Suprapubic skin (tissue), 4 donors: Measurements from ENCODE around the gene NUP62. TPM values are rescaled to one million over a fixed set of nuclear protein-coding genes. Genes with fewer than 3 reads are reported as not detected.

Source experiments
- DNase-seq, 2 donors: peaks; one replicate each; pipeline ENCODE4 v3.0.0-alpha.2; 2019; ENCODE audit warnings: low spot score in 2 of 2
- H3K27ac ChIP-seq: fragments of 200-600 bp; sonication (generic); one replicate; pipeline ENCODE4 v1.5.1; 2019
- H3K27me3 ChIP-seq: fragments of 200-600 bp; sonication (generic); one replicate; pipeline ENCODE4 v1.5.1; 2019
- H3K36me3 ChIP-seq: fragments of 200-600 bp; sonication (generic); one replicate; pipeline ENCODE4 v1.5.1; 2019
- H3K4me1 ChIP-seq: fragments of 200-600 bp; sonication (generic); one replicate; pipeline ENCODE4 v1.5.1; 2019
- H3K4me3 ChIP-seq: fragments of 200-600 bp; sonication (generic); one replicate; pipeline ENCODE4 v1.5.1; 2019; ENCODE audit warnings: mild to moderate bottlenecking
- H3K9me3 ChIP-seq: fragments of 200-600 bp; sonication (generic); one replicate; pipeline ENCODE4 v1.5.1; 2019
- CTCF ChIP-seq, 2 donors: fragments of 200-600 bp in 1 of 2; fragments of 450-650 bp in 1 of 2; sonication (generic) in 1 of 2; IDR thresholded peaks; one replicate each; pipeline ENCODE4 v1.5.1; 2016 to 2019; ENCODE audit warnings: antibody characterized with exemption in 2 of 2, mild to moderate bottlenecking in 1 of 2, moderate library complexity in 1 of 2
- EP300 ChIP-seq: sonication (generic); formaldehyde crosslinking; IDR thresholded peaks from one replicate; pipeline ENCODE4 v1.6.1; 2017; ENCODE audit warnings: antibody characterized with exemption
- POLR2A ChIP-seq, 2 donors: fragments of 450-650 bp; IDR thresholded peaks; one replicate each; pipeline ENCODE4 v1.6.1; 2017; ENCODE audit warnings: antibody characterized with exemption in 2 of 2, mild to moderate bottlenecking in 2 of 2, moderate library complexity in 2 of 2
- POLR2AphosphoS5 ChIP-seq, 3 donors: sonication (generic); formaldehyde crosslinking; IDR thresholded peaks; one replicate each; pipeline ENCODE4 v1.6.1; 2017; ENCODE audit warnings: antibody characterized with exemption in 3 of 3
- WGBS: methylation state at CpG from one replicate; pipeline ENCODE4 v1.1.5; 2018; 5-methylcytosine and 5-hydroxymethylcytosine counted together
- total RNA-seq, 4 donors: library from RNA; depleted of rRNA; stranded (reverse); fragments of >200 nt; gene quantifications; one replicate each; pipeline ENCODE4 v1.1.0, GENCODE V29; 2016

Gene NUP62
- total RNA-seq, 4 donors from 2014 or later, result 40.3 to 46.2 (median 44.6) TPM

GRCh38 chr19:49932041-49932451, 2.7 kb upstream of the NUP62 start:
- H3K4me3 ChIP-seq, result no peak overlapping the region
- H3K27me3 ChIP-seq, result no peaks in the 10 kb centered on the region
- H3K9me3 ChIP-seq, result no peaks in the 10 kb centered on the region
- WGBS, result 92% methylated on average over 5 of the region's 5 CpGs
- DNase-seq, result no peak
- peaks cover 28% of the 10 kb centered on the region for H3K4me1 ChIP-seq
- TF ChIP-seq EP300 (no peak), POLR2A (IDR thresholded peaks at IDR 0.05) (no peak), POLR2AphosphoS5 (IDR thresholded peaks at IDR 0.05) (no peak)
- H3K36me3 ChIP-seq, result peaks cover 8% of the 10 kb centered on the region
- no peak overlapping the region for H3K27ac ChIP-seq

- H3K4me3 ChIP-seq, result no peak overlapping the region
- peaks cover 8% of the 10 kb centered on the region for H3K36me3 ChIP-seq
- DNase-seq, result no peak
- H3K27ac ChIP-seq, result no peak overlapping the region
- WGBS, result 90% methylated on average over 7 of the region's 7 CpGs
- no peaks in the 10 kb centered on the region for H3K27me3 ChIP-seq
- peaks cover 28% of the 10 kb centered on the region for H3K4me1 ChIP-seq
- H3K9me3 ChIP-seq, result no peaks in the 10 kb centered on the region
- TF ChIP-seq EP300 (no peak), POLR2AphosphoS5 (IDR thresholded peaks at IDR 0.05) (no peak), POLR2A (IDR thresholded peaks at IDR 0.05) (no peak), CTCF (IDR thresholded peaks at IDR 0.05) (no peak)
Measured at GRCh38 chr19:49931293-49932040, 2.2 kb upstream of the NUP62 start.

- no peak for DNase-seq
- H3K4me3 ChIP-seq, result peak overlapping the region; percentile 66
- H3K27ac ChIP-seq, result peak overlapping the region; percentile 96
- no peak for TF ChIP-seq EP300
- no peak for TF ChIP-seq POLR2A (IDR thresholded peaks at IDR 0.05)
- no peak for TF ChIP-seq CTCF (IDR thresholded peaks at IDR 0.05)
- peaks cover 10% of the 10 kb centered on the region for H3K36me3 ChIP-seq
- no peaks in the 10 kb centered on the region for H3K27me3 ChIP-seq
- peaks cover 28% of the 10 kb centered on the region for H3K4me1 ChIP-seq
- 53% methylated on average over 14 of the region's 15 CpGs for WGBS
- no peaks in the 10 kb centered on the region for H3K9me3 ChIP-seq
Measured at GRCh38 chr19:49930483-49931011, 1.2 kb upstream of the NUP62 start.

GRCh38 chr19:49929611-49930482, 543 bp upstream of the NUP62 start:
- peak; percentile 95 for DNase-seq
- H3K27me3 ChIP-seq, result no peaks in the 10 kb centered on the region
- H3K4me1 ChIP-seq, result peaks cover 28% of the 10 kb centered on the region
- H3K36me3 ChIP-seq, result peaks cover 14% of the 10 kb centered on the region
- peak overlapping the region; percentile 66 for H3K4me3 ChIP-seq
- H3K27ac ChIP-seq, result peak overlapping the region; percentile 96
- no peaks in the 10 kb centered on the region for H3K9me3 ChIP-seq
- WGBS, result 3% methylated on average over 41 of the region's 43 CpGs
- peak in 1 of 3 donors; percentile 85 for TF ChIP-seq POLR2AphosphoS5 (IDR thresholded peaks at IDR 0.05)
- TF ChIP-seq EP300, result no peak
- TF ChIP-seq CTCF (IDR thresholded peaks at IDR 0.05), result no peak
- peak in 1 of 2 donors; percentile 63 for TF ChIP-seq POLR2A (IDR thresholded peaks at IDR 0.05)

- no peak overlapping the region for H3K27ac ChIP-seq
- no peak for TF ChIP-seq CTCF (IDR thresholded peaks at IDR 0.05)
- TF ChIP-seq POLR2A (IDR thresholded peaks at IDR 0.05), result no peak
- TF ChIP-seq EP300, result no peak
- TF ChIP-seq POLR2AphosphoS5 (IDR thresholded peaks at IDR 0.05), result no peak
- peaks cover 36% of the 10 kb centered on the region for H3K4me1 ChIP-seq
- no peaks in the 10 kb centered on the region for H3K27me3 ChIP-seq
- DNase-seq, result no peak
- H3K9me3 ChIP-seq, result no peaks in the 10 kb centered on the region
- 88% methylated on average over 14 of the region's 14 CpGs for WGBS
- peaks cover 31% of the 10 kb centered on the region for H3K36me3 ChIP-seq
- peak overlapping the region; percentile 66 for H3K4me3 ChIP-seq
Measured at GRCh38 chr19:49927526-49928264, 1.6 kb downstream of the NUP62 start.
